Cardiac muscle cell (in vitro differentiated cells and primary cell): ENCODE measurements around the gene BCAR1. TPM values are rescaled to one million over a fixed set of nuclear protein-coding genes. Genes with fewer than 3 reads are reported as not detected.
"Not testable (repeated sequence)": the region's sequence is repeated elsewhere in the genome, so short reads cannot be mapped to it uniquely, and the experiment has no call there.

Experiments used
- DNase-seq, 2 donors: peaks; one replicate each; pipeline versions ENCODE4 v3.0.0 to v3.0.0-alpha.2; 2010 to 2017; ENCODE audit warnings: low read depth in 1 of 2, low spot score in 1 of 2
- H3K27ac ChIP-seq: fragments of 200-600 bp; sonication (generic); 2 replicates; pipeline ENCODE4 v1.5.1; 2016
- H3K27me3 ChIP-seq: fragments of 200-600 bp; sonication (generic); 2 replicates; pipeline ENCODE4 v1.6.0; 2016; ENCODE audit warnings: control low read depth
- H3K36me3 ChIP-seq: fragments of 200-600 bp; sonication (generic); 2 replicates; pipeline ENCODE4 v1.5.1; 2016; ENCODE audit warnings: control low read depth
- H3K4me1 ChIP-seq: fragments of 200-600 bp; sonication (generic); 2 replicates; pipeline ENCODE4 v1.8.1; 2017; ENCODE audit warnings: low read depth, mild to moderate bottlenecking, mixed run types
- H3K4me3 ChIP-seq: fragments of 200-600 bp; sonication (generic); 2 replicates; pipeline ENCODE4 v1.5.1; 2016; ENCODE audit warnings: mild to moderate bottlenecking
- H3K9me3 ChIP-seq: fragments of 200-600 bp; sonication (generic); 2 replicates; pipeline ENCODE4 v1.5.1; 2017; ENCODE audit warnings: low read depth, mild to moderate bottlenecking, control low read depth
- polyA plus RNA-seq: library from polyadenylated mRNA; unstranded; fragments of >200 nt; fragmentation: Nextera tagmentation; extraction: Ambion mirVana; gene quantifications from 2 replicates; pipeline ENCODE4 v1.2.1, GENCODE V29; 2016
- total RNA-seq: library from RNA; depleted of rRNA; stranded (reverse); fragments of >200 nt; gene quantifications from 2 replicates; pipeline ENCODE4 v1.2.3, GENCODE V29; 2016
- TF ChIP-seq, protein P1 (sequence below): IDR thresholded peaks from 2 replicates; pipeline ENCODE4 v1.5.1; 2012; ENCODE audit warnings: low read depth, mild to moderate bottlenecking, low read length

The BCAR1 gene
- total and polyA plus RNA-seq, 2 experiments from 2014 or later: 83.7 to 121 TPM

DNA sequence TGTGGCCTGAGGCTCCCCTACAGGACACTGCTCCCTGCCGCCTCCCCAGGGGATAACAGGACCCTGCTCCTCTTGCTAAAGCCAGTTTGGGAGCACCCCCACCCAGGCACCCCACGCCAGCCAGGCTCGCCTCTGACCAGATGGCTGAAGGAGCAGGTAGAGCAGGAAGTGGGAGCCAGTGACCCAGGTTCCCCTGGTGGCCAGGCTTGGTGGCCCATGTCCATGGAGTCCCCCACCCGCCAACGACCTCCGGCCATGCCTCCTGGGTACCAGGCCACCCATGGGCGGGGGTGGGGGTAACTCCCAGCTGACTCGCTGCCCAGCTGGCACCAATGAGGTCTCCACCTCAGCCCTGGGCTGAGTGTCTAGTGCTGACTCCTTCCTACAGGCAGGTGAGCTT is 10.0 kb downstream of the BCAR1 start:
- H3K9me3 ChIP-seq: no peaks in the 10 kb centered on the region
- H3K27ac ChIP-seq: no peak overlapping the region
- DNase-seq: no peak
- H3K4me1 ChIP-seq: peaks cover 54% of the 10 kb centered on the region
- no peak overlapping the region for H3K4me3 ChIP-seq
- TF ChIP-seq, protein P1, sequence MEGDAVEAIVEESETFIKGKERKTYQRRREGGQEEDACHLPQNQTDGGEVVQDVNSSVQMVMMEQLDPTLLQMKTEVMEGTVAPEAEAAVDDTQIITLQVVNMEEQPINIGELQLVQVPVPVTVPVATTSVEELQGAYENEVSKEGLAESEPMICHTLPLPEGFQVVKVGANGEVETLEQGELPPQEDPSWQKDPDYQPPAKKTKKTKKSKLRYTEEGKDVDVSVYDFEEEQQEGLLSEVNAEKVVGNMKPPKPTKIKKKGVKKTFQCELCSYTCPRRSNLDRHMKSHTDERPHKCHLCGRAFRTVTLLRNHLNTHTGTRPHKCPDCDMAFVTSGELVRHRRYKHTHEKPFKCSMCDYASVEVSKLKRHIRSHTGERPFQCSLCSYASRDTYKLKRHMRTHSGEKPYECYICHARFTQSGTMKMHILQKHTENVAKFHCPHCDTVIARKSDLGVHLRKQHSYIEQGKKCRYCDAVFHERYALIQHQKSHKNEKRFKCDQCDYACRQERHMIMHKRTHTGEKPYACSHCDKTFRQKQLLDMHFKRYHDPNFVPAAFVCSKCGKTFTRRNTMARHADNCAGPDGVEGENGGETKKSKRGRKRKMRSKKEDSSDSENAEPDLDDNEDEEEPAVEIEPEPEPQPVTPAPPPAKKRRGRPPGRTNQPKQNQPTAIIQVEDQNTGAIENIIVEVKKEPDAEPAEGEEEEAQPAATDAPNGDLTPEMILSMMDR: no peak
- peaks cover 9% of the 10 kb centered on the region for H3K36me3 ChIP-seq
- H3K27me3 ChIP-seq: no peaks in the 10 kb centered on the region

DNA sequence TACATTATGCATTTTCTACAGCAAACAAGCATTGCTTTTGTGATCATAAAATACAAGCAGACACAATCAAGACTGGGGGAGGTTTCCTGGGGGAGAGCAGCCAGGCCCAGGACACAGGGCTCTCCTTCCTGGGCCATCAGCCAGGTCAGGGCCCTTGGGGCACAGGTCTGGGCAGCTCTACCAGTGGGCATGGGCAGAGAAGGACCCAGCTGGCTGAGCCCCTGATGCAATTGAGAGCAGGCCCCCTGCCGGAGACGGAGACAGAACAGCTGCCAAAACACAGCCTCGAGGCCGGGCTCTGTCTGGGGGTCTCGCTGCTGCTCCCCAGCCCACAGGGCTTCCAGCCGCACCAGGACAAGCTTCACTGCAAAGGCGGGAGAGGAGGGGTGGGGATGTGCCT is 10.8 kb downstream of the BCAR1 start:
- DNase-seq, H3K4me3 ChIP-seq, H3K27me3 ChIP-seq, H3K9me3 ChIP-seq: not testable (repeated sequence)
- peaks cover 13% of the 10 kb centered on the region for H3K36me3 ChIP-seq
- peak overlapping the region; percentile 95 for H3K27ac ChIP-seq
- H3K4me1 ChIP-seq: peaks cover 46% of the 10 kb centered on the region

DNA sequence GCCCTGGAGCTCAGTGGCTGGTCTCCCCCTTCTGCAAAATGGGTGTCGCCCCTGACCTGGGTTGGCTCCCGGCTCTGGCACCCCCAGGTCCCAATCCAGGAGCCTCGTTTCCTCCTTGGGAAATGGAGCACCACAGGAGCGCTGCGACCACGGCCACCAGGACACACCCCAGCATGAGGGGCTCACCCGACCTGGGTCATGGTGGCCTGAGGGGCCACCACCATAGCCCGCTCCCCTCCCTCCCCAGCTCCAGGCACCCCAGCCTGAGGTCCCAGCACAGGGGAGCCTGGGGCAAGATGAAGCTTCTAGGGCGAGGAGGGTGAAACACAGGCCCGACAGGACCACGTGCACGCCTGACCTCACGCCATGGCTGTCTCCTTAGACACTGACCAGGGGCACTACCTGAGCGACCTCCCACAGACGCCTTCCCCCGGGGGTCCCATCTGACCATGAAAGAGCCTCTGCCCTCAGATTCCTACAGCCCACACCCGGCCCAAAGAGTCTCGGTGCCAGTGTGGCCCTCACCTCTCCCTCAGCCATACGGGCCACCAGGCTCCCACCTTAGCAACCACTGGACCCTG is 11.8 kb downstream of the BCAR1 start:
- Histone ChIP-seq H3K4me1 (peaks cover 36% of the 10 kb centered on the region), H3K36me3 (peaks cover 23% of the 10 kb centered on the region), H3K27ac (peak overlapping the region; percentile 95), H3K27me3 (no peaks in the 10 kb centered on the region), H3K4me3 (no peak overlapping the region), H3K9me3 (no peaks in the 10 kb centered on the region)
- no peak for DNase-seq
- TF ChIP-seq, protein P1: no peak

DNA sequence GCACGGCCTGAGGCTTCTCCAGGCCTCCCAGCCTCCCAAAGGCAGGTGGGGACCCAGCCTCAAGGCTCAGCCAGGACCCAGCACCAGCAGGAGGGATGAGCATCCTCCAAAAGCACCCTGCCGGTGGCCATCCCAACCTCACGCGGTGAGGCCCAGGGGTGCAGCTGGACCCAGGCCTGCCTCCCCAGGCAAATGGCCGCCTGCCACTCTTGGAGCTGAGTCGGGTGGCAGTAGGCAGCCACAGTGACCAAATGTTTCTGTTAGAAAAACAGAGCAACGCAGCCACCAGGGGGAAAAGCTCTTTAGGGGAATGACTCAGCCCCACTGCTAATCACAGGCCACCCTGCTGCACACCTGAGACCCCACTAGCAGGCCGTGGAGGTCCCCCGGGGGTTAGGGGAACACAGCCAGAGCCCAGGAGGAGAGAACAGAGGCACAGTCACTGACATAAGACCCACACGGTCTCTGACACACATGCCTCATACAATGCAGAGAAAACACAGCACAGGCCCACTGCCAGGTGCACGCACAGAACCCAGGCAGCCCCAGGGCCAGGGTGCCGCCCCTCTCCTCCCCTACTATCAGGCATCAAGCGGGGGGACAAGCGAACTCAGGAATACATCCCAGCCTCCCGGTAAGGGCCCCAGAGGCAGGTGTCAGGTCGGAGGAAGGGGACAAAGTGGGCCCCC is 12.4 kb downstream of the BCAR1 start:
- peaks cover 28% of the 10 kb centered on the region for H3K36me3 ChIP-seq
- TF ChIP-seq, protein P1: peak; percentile 13
- no peak for DNase-seq
- H3K27me3 ChIP-seq: no peaks in the 10 kb centered on the region
- H3K9me3 ChIP-seq: no peaks in the 10 kb centered on the region
- H3K4me1 ChIP-seq: peaks cover 30% of the 10 kb centered on the region
- peak overlapping the region; percentile 95 for H3K27ac ChIP-seq
- no peak overlapping the region for H3K4me3 ChIP-seq

DNA sequence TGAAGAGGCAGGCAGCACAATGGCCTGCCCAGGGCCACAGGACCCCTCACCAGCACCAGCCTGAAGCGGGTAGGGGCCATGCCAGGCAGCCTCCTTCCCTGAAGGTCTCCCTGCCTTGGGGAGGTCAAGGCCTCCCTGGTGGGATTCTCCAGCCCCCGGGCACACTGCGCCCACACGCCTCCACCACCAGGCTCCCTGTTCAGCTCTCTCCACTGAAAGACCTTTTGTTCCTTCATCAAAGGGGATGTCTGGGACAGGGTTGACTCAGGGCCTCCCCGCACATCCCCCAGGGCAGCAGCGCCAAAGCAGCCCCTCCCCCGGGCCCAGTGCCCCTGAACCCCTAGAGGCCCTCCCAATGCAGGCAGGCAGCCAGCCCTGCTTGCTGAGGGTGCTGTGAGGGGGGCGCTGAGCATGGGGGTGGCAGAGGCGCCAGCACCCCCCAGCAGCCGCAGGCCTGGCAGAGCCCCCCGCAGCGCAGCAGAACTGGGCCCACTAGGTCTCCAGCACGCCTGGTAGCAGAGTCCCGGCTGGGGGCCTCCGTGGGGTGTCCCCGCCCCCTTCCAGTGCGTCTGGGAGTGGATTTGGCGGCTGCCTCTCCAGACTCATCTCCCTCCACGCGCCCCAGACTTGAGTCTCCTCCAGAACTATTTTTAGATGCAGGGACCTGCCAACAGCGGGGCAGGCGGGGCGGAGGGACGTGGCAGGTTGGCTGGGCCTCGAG is 13.1 kb downstream of the BCAR1 start:
- peak overlapping the region; percentile 1 for H3K4me3 ChIP-seq
- peak overlapping the region; percentile 95 for H3K27ac ChIP-seq
- TF ChIP-seq, protein P1: no peak
- H3K36me3 ChIP-seq: peaks cover 28% of the 10 kb centered on the region
- peak; percentile 90 to 92 for DNase-seq
- H3K27me3 ChIP-seq: no peaks in the 10 kb centered on the region
- H3K4me1 ChIP-seq: peaks cover 23% of the 10 kb centered on the region
- H3K9me3 ChIP-seq: no peaks in the 10 kb centered on the region
